NCI-H226 (cell line): ENCODE measurements around the gene ARHGAP11B.
"Not testable (repeated sequence)": the region's sequence is repeated elsewhere in the genome, so short reads cannot be mapped to it uniquely, and the experiment has no call there.

Experiments
- DNase-seq: peaks from one replicate; pipeline ENCODE4 v3.0.0-alpha.2; 2015

The ARHGAP11B gene

GRCh38 chr15:30625436-30626193 is at the start of gene ARHGAP11B:
ARHGAP11B (plus strand) TSS chr15:30626128.
- DNase-seq, result peak; percentile 77

- DNase-seq, result not testable (repeated sequence)
These were observed 46.4 kb upstream of the ARHGAP11B start for GRCh38 chr15:30579394-30579970.

DNA sequence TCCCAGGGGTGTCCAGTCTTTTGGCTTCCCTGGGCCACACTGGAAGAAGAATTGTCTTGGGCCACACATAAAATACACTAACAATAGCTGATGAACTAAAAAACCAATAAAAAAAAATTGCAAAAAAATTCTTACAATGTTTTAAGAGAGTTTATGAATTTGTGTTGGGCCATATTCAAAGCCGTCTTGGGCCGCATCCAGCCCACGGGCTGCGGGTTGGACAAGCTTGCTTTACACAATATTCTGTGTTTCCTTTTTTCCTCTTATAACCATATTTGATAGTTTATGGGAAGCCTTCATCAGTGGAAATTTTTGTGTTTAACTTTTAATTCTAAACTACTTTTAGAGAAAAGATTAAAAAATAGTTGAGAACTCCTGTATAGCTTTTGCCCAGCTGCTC is 45.2 kb upstream of the ARHGAP11B start:
- DNase-seq, result not testable (repeated sequence)

DNA sequence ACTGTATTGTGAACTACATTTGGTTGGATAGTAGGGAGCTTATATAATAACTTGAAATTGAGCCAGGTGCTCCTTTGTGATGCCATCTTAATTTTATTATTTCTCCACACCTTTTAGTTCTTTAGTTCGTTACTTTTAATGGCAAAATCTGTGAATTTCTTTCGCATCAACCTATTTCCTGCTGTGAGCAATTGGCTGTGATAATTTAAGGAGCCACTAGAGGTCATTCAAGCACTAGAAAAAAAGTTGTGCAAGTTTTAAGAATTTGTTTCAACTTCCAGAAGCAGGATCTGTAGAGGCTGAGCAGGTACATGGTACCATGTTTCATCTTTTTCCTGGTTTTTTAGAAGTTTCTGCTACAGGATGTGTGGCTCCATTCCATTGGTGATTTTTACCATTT is 27.0 kb upstream of the ARHGAP11B start:
- DNase-seq, result not testable (repeated sequence)

DNA sequence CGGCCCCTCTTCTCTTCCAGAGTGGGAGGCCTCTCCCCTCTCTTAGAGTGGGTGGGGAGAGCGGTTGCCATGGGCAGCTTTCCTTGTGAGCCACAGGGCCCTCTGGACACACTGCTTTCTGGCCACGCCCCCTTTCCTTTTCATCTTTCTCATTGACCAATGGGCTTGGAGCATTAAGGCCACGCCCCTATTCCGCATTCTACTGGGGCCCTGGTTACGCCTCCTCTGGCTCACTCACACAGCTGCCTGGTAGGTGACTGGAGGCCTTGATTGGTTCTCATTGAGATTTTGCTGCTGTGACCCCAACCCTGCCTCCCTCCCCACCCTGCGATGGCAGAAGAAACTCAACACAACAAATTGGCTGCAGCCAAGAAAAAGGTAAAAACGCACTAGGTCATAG is 22.1 kb upstream of the ARHGAP11B start, which contains the start of gene GOLGA8H:
Gene GOLGA8H (plus strand): TSS at position 233 of the 400 bp plus-strand sequence. CDS start 98 bp downstream, at position 331.
- peak; percentile 1 for DNase-seq

GRCh38 chr15:30612271-30612670 is 13.7 kb upstream of the ARHGAP11B start:
- DNase-seq, result not testable (repeated sequence)

DNA sequence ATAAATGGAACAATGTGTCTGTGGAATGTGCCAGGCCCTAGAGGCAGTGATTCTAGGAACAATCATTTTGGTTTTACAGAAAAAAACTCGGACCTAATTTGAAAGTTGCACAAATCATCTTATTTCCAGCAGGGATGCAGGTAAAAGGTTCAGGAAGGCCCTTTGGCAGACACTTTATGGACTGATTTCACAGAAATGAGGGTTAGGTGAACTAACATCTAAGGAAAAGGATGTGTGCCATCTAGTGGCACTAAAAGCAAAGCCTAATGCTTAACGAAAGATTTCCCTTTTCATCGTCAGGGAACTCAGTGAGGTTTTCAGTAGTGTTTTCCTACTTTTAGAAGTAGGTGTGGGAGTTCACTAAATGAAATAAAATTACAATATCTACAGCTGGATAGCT is 4.6 kb upstream of the ARHGAP11B start:
- not testable (repeated sequence) for DNase-seq

GRCh38 chr15:30626194-30626565 is 252 bp downstream of the ARHGAP11B start:
- peak; percentile 2 for DNase-seq

DNA sequence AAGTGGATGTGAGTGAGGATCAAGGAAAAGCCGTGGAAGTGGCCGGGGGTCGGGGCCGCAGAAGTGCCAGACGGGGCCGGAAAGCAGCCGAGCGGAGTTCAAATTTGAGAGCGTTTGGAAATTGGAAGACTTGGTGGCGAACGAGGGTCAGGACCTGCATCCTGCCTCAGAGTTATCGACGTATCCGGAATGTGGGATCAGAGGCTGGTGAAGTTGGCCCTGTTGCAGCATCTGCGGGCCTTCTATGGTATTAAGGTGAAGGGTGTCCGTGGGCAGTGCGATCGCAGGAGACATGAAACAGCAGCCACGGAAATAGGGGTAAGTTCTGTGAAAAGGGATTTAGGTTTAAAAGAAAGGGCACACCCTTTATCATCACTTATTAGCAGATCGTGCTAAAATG is 704 bp downstream of the ARHGAP11B start:
- DNase-seq, result not testable (repeated sequence)

DNA sequence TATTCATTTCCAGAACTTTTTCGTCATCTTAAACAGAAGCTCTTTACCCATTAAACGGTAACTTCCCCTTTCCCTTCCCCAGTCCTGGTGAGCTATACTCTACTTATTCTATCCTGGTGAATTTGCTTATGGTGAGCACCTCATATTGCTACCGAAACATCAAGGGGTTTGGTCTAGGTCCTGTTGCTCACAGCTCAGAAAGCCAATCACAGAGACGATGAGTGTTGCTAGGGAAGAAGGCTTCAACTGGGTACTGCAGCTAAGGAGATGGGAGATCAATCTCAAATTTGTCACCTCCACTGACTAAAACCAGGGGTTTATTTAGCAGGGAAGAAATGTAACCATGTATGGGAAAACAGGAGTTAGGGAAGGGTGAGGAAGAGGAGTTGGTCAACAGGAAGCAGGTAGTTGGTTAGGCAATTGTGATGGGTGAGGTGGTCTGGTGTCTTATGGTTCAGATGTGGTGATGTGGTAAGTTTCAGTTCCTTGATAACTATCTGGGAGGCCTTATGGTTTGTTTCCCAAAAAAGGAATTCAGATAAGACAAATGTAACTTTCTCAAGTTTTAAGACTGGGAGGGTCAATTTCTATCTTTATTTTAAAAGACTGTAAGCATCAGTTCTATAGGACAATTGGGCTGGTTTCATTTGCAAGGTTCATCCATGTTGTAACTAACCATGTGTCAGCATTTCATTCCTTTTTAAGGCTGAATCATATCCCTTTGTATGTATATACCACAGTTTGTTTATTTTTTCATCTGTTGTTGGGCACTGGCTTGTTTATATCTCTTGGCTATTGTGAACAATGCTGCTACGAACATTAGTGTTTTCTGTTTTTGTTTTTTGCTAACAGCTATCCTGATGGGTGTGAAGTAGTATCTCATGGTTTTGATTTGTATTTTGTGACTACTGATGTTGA is 24.3 kb downstream of the ARHGAP11B start:
- no peak for DNase-seq

DNA sequence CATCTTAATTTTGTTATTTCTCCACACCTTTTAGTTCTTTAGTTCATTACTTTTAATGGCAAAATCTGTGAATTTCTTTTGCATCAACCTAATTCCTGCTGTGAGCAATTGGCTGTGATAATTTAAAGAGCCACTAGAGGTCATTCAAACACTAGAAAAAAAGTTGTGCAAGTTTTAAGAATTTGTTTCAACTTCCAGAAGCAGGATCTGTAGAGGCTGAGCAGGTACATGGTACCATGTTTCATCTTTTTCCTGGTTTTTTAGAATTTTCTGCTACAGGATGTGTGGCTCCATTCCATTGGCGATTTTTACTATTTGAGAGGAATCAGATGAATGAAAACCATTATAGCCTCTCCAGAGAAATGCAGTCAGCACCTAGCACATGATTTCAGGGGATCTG is 35.2 kb downstream of the ARHGAP11B start:
- not testable (repeated sequence) for DNase-seq

GRCh38 chr15:30669621-30670020 is 43.7 kb downstream of the ARHGAP11B start:
- not testable (repeated sequence) for DNase-seq

DNA sequence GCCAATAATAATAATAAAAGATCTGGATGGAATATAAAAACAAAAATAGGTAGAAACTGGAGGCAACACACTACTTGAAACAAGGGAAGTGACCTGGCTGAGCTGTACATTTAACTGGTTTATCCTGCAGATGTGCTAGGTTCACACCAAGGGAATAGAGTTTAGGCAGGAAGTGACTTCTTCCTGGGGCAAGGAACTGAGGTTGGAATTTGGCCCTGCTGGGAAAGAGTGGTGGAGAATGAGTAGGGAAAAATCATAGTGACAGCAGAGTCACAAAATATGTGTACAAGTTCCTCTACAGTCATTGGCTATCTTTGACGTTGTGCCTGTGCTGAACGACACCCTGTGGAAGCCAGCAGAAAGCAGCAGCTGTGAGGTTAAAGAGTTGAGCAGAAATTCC is 44.1 kb downstream of the ARHGAP11B start:
- no peak for DNase-seq

DNA sequence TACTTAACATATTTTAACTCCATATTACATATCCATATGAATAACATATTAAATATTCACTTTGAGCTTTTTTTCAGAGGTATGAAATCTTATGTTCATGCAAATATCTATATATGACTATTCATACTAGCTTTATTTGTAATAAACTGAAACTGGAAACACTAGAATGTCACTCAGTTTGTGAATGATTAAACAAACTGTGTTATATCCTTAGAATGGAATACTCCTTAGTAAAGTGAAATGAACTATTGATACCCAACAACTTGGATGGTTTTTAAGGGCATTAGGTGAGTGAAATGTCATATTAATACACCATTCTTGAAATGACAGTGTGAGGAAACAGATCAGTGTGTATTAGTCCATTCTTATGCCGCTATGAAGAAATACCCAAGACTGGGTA is 45.4 kb downstream of the ARHGAP11B start:
- DNase-seq, result no peak

DNA sequence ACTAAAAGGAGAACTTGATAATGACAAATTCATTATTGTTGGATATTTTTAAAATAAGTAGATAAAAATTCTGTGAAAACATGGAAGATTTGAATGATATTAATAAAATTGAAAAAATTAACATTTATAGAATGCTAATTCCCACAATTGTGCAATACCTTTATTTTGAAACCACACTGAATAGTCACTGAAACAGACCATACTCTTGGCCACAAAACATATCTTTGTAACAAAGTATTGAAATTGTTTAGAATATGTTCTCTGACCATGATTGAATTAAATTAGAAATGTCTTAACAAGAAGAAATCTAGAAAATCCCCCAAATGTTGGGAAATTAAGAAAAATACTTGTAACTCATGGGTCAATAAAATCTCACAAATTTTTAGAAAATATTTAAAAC is 49.2 kb downstream of the ARHGAP11B start:
- no peak for DNase-seq

- not testable (repeated sequence) for DNase-seq
These were observed 50.0 kb downstream of the ARHGAP11B start for GRCh38 chr15:30675891-30676290.

- DNase-seq, result not testable (repeated sequence)
These were observed 55.1 kb downstream of the ARHGAP11B start for GRCh38 chr15:30680997-30681396.

- not testable (repeated sequence) for DNase-seq
These were observed 59.9 kb downstream of the ARHGAP11B start for GRCh38 chr15:30685709-30686285.

DNA sequence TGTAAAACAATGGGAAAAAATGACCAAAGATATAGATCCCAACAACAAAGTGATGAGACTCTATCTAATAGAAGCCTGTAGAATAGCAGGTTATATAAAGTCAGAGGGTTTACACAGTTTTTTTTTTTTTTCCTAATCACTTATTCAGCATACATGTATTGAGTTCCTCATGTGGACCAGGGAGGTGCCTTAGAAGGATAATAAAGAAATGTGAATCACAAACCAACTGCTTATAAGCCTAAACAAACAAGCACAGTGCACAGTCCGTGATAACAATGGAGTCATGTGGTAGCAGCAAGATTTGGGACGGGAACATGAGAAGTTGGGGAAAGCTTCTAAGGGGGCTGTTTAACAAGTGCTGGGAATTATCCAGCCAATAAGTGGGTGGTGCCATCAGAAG is 60.7 kb downstream of the ARHGAP11B start:
- not testable (repeated sequence) for DNase-seq
